IPS-NIHi7 (cell line): ENCODE measurements around the gene RPL12.

ENCODE experiments used
- DNase-seq: peaks from one replicate; pipeline ENCODE4 v3.0.0; 2012; ENCODE audit warnings: mixed read lengths; ENCODE audit errors: extremely low spot score

The RPL12 gene

GRCh38 chr9:127438394-127438793, 12.8 kb downstream of the RPL12 start:
- DNase-seq = no peak

- no peak for DNase-seq
Observed at GRCh38 chr9:127437497-127438264, 13.5 kb downstream of the RPL12 start.

GRCh38 chr9:127430415-127430814, 20.8 kb downstream of the RPL12 start:
- no peak for DNase-seq

- DNase-seq = no peak
Observed at GRCh38 chr9:127428348-127428747, 22.9 kb downstream of the RPL12 start.

- no peak for DNase-seq
Observed at GRCh38 chr9:127426756-127427155, 24.4 kb downstream of the RPL12 start.

- DNase-seq = no peak
Observed at GRCh38 chr9:127424676-127424999, 26.6 kb downstream of the RPL12 start.

- peak; percentile 98 for DNase-seq
Observed at GRCh38 chr9:127423934-127424675, 27.1 kb downstream of the RPL12 start, which contains the start of gene ZNF79. TSS of gene ZNF79 (plus strand) at chr9:127424382. CDS start at chr9:127424788, 406 bp downstream.

- DNase-seq = no peak
Observed at GRCh38 chr9:127423476-127423933, 27.7 kb downstream of the RPL12 start.

- DNase-seq = no peak
Observed at GRCh38 chr9:127422787-127423186, 28.4 kb downstream of the RPL12 start.

- no peak for DNase-seq
Observed at GRCh38 chr9:127422133-127422782, 28.9 kb downstream of the RPL12 start.

- DNase-seq = no peak
Observed at GRCh38 chr9:127421057-127421456, 30.1 kb downstream of the RPL12 start.

GRCh38 chr9:127419348-127419747, 31.9 kb downstream of the RPL12 start:
- no peak for DNase-seq

- peak; percentile 82 for DNase-seq
Observed at GRCh38 chr9:127418037-127418471, 33.2 kb downstream of the RPL12 start.

- DNase-seq = no peak
Observed at GRCh38 chr9:127417131-127418036, 33.8 kb downstream of the RPL12 start.

GRCh38 chr9:127415657-127416056, 35.5 kb downstream of the RPL12 start:
- DNase-seq = no peak

GRCh38 chr9:127415141-127415540, 36.1 kb downstream of the RPL12 start:
- no peak for DNase-seq

- no peak for DNase-seq
Observed at GRCh38 chr9:127411122-127411521, 40.1 kb downstream of the RPL12 start.

GRCh38 chr9:127407492-127407843, 43.7 kb downstream of the RPL12 start:
- no peak for DNase-seq

GRCh38 chr9:127406799-127407491, 44.3 kb downstream of the RPL12 start:
- no peak for DNase-seq

- DNase-seq = no peak
Observed at GRCh38 chr9:127405344-127406125, 45.7 kb downstream of the RPL12 start.
